Measurements from ENCODE around the gene LY6G5B. TPM values are rescaled to one million over a fixed set of nuclear protein-coding genes. Genes with fewer than 3 reads are reported as not detected.

Gene LY6G5B
- total RNA-seq, 1 experiment from 2014 or later = 5.3 TPM

- Histone ChIP-seq H3K4me2 (ENCODE audit: low read length) (no peak overlapping the region), H3K27ac (ENCODE audit: low read length) (no peak overlapping the region), H3F3A (ENCODE audit: low read length, unreplicated experiment) (no peaks in the 10 kb centered on the region), H3K27me3 (ENCODE audit: low read length) (no peaks in the 10 kb centered on the region), H3K4me3 (ENCODE audit: low read length) (no peak overlapping the region), H3K36me3 (ENCODE audit: low read depth, low read length) (peaks cover 92% of the 10 kb centered on the region), H3K79me2 (ENCODE audit: low read length) (peaks cover 18% of the 10 kb centered on the region), H2AFZ (ENCODE audit: low read length) (no peak overlapping the region), H3K4me1 (ENCODE audit: insufficient read depth, low read length) (no peaks in the 10 kb centered on the region), H3K9ac (ENCODE audit: low read length) (no peak overlapping the region), H3K9me2 (replicated peaks; ENCODE audit: low read length) (no peaks in the 10 kb centered on the region), H3K9me3 (ENCODE audit: low read length) (no peaks in the 10 kb centered on the region), H4K20me1 (ENCODE audit: low read length) (peaks cover 6% of the 10 kb centered on the region)
- POLR2A ChIA-PET (ENCODE audit: unreplicated experiment) = no interaction called here
- intact Hi-C loops (cut with micrococcal nuclease) = no loop called here
- no peak for DNase-seq
- BruUV-seq (replicated peaks) = no TSS peak
- CTCF ChIA-PET = no interaction called here
- no peak for ATAC-seq
- TF ChIP-seq EZH2phosphoT487 (IDR thresholded peaks at IDR 0.05; ENCODE audit: borderline replicate concordance, low read length) = no peak
- no peak for TF ChIP-seq EZH2 (IDR thresholded peaks at IDR 0.05; ENCODE audit: low read length, unreplicated experiment)
- TF ChIP-seq, protein P1, sequence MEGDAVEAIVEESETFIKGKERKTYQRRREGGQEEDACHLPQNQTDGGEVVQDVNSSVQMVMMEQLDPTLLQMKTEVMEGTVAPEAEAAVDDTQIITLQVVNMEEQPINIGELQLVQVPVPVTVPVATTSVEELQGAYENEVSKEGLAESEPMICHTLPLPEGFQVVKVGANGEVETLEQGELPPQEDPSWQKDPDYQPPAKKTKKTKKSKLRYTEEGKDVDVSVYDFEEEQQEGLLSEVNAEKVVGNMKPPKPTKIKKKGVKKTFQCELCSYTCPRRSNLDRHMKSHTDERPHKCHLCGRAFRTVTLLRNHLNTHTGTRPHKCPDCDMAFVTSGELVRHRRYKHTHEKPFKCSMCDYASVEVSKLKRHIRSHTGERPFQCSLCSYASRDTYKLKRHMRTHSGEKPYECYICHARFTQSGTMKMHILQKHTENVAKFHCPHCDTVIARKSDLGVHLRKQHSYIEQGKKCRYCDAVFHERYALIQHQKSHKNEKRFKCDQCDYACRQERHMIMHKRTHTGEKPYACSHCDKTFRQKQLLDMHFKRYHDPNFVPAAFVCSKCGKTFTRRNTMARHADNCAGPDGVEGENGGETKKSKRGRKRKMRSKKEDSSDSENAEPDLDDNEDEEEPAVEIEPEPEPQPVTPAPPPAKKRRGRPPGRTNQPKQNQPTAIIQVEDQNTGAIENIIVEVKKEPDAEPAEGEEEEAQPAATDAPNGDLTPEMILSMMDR (conservative IDR thresholded peaks at IDR 0.05; ENCODE audit: low read depth, low read length) = no peak
These were observed 40.8 kb upstream of the LY6G5B start for GRCh38 chr6:31629014-31629413.

DNA sequence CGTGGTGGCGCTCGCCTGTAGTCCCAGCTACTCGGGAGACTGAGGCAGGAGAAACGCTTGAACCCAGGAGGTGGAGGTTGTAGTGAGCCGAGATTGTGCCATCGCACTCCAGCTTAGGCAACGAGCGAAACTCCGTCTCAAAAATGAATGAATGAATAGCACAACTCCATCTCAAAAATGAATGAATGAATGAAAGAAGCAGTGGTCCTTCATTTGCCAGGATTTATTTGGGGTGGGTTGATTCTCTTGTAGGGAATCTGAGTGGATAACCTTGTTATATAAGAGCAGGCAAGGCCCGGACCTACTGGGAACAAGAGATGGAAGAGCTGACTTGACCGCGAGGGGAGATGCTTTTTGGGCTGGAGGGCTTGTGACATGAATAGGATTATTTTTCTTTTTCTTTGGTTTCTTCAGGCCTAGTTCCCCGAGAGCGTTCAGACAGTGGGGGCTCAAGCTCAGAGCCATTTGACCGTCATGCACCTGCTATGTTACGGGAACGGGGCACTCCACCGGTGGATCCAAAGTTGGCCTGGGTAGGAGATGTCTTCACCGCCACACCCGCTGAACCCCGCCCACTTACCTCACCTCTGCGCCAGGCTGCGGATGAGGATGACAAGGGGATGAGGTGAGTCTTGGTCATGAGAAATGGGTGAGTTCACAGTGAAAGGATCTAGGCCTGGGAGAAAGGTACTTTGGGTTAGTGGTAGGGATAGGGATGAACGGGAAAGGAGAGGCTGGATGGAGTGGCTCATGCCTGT, 39.4 kb upstream of the LY6G5B start:
- H3K9me2 ChIP-seq (replicated peaks; ENCODE audit: low read length) = no peaks in the 10 kb centered on the region
- no peaks in the 10 kb centered on the region for H3K4me1 ChIP-seq (ENCODE audit: insufficient read depth, low read length)
- H3F3A ChIP-seq (ENCODE audit: low read length, unreplicated experiment) = no peaks in the 10 kb centered on the region
- peaks cover 93% of the 10 kb centered on the region for H3K36me3 ChIP-seq (ENCODE audit: low read depth, low read length)
- TF ChIP-seq EZH2phosphoT487 (IDR thresholded peaks at IDR 0.05; ENCODE audit: borderline replicate concordance, low read length) (no peak), EZH2 (IDR thresholded peaks at IDR 0.05; ENCODE audit: low read length, unreplicated experiment) (no peak)
- TF ChIP-seq, protein P1 (conservative IDR thresholded peaks at IDR 0.05; ENCODE audit: low read depth, low read length) = no peak
- ATAC-seq (no peak), DNase-seq (no peak)
- peaks cover 3% of the 10 kb centered on the region; the same call in 1 of the 2 replicates for H4K20me1 ChIP-seq (ENCODE audit: low read length)
- no peak overlapping the region for H3K27ac ChIP-seq (ENCODE audit: low read length)
- H2AFZ ChIP-seq (ENCODE audit: low read length) = no peak overlapping the region
- no peaks in the 10 kb centered on the region for H3K27me3 ChIP-seq (ENCODE audit: low read length)
- H3K79me2 ChIP-seq (ENCODE audit: low read length) = peaks cover 6% of the 10 kb centered on the region; the same call in 1 of the 2 replicates
- H3K9ac ChIP-seq (ENCODE audit: low read length) = no peak overlapping the region
- no peak overlapping the region for H3K4me3 ChIP-seq (ENCODE audit: low read length)
- no peak overlapping the region for H3K4me2 ChIP-seq (ENCODE audit: low read length)
- BruUV-seq (replicated peaks) = no TSS peak
- H3K9me3 ChIP-seq (ENCODE audit: low read length) = no peaks in the 10 kb centered on the region
- ChIA-PET POLR2A (ENCODE audit: unreplicated experiment) (no interaction called here), CTCF (no interaction called here)
- intact Hi-C loops (cut with micrococcal nuclease) = no loop called here

DNA sequence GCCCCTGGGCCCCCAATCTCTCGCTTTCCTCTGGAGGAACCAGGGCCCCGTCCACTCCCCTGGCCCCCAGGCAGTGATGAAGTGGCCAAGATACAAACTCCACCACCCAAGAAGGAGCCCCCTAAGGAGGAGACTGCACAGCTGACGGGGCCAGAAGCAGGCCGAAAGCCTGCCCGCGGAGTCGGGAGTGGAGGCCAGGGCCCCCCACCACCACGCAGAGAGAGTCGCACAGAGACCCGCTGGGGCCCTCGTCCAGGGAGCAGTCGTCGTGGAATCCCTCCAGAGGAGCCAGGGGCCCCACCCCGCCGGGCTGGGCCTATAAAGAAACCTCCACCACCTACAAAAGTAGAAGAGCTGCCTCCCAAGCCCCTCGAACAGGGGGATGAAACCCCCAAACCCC, 38.6 kb upstream of the LY6G5B start:
- no peak for ATAC-seq
- H3F3A ChIP-seq (ENCODE audit: low read length, unreplicated experiment) = no peaks in the 10 kb centered on the region
- CTCF ChIA-PET = no interaction called here
- no peaks in the 10 kb centered on the region for H3K27me3 ChIP-seq (ENCODE audit: low read length)
- POLR2A ChIA-PET (ENCODE audit: unreplicated experiment) = no interaction called here
- no peak overlapping the region for H3K27ac ChIP-seq (ENCODE audit: low read length)
- intact Hi-C loops (cut with micrococcal nuclease) = no loop called here
- no peak overlapping the region for H3K4me2 ChIP-seq (ENCODE audit: low read length)
- no peaks in the 10 kb centered on the region for H3K9me3 ChIP-seq (ENCODE audit: low read length)
- no peaks in the 10 kb centered on the region; the same call in 1 of the 2 replicates for H3K79me2 ChIP-seq (ENCODE audit: low read length)
- H3K4me3 ChIP-seq (ENCODE audit: low read length) = no peak overlapping the region
- H3K4me1 ChIP-seq (ENCODE audit: insufficient read depth, low read length) = no peaks in the 10 kb centered on the region
- no TSS peak for BruUV-seq (replicated peaks)
- TF ChIP-seq EZH2 (IDR thresholded peaks at IDR 0.05; ENCODE audit: low read length, unreplicated experiment) = no peak
- TF ChIP-seq, protein P1 (conservative IDR thresholded peaks at IDR 0.05; ENCODE audit: low read depth, low read length) = no peak
- TF ChIP-seq EZH2phosphoT487 (IDR thresholded peaks at IDR 0.05; ENCODE audit: borderline replicate concordance, low read length) = no peak
- no peak for DNase-seq
- peaks cover 3% of the 10 kb centered on the region; the same call in 1 of the 2 replicates for H4K20me1 ChIP-seq (ENCODE audit: low read length)
- H3K9ac ChIP-seq (ENCODE audit: low read length) = no peak overlapping the region
- no peak overlapping the region for H2AFZ ChIP-seq (ENCODE audit: low read length)
- H3K36me3 ChIP-seq (ENCODE audit: low read depth, low read length) = peaks cover 93% of the 10 kb centered on the region
- H3K9me2 ChIP-seq (replicated peaks; ENCODE audit: low read length) = no peaks in the 10 kb centered on the region

All from PC-3 (cell line).